ENCODE results near the gene IGFBP6.

The IGFBP6 gene

DNA sequence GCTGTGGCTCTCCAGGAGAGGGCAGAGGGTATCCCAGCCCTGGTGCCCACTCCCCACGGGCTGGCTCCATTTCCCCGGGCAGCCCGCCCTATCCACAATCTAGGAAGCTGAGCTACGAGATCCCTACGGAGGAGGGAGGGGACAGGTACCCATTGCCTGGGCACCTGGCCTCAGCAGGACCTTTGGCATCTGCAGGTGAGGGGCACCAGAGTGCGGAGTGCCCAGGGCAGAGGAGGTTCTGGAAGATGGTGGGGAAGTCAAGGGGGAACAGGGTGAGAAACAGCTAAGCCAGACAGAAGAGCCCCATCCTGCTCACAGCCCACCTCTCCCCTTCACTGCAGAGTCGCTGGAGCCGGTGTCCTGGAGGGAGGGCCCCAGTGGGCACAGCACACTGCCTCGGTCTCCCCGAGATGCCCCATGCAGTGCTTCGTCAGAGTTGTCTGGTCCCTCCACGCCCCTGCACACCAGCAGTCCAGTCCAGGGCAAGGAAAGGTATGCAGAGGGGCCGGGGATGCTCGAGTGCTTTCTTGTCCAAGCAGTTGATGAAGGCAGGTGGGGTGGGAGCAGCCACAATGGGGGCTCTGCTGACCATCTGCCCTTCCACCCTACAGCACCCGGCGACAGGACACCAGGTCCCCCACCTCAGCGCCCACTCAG, 37.3 kb upstream of the IGFBP6 start:
- no peak overlapping the region for H3K4me3 ChIP-seq (ENCODE audit: low read depth, low read length)
- TF ChIP-seq, protein P1, sequence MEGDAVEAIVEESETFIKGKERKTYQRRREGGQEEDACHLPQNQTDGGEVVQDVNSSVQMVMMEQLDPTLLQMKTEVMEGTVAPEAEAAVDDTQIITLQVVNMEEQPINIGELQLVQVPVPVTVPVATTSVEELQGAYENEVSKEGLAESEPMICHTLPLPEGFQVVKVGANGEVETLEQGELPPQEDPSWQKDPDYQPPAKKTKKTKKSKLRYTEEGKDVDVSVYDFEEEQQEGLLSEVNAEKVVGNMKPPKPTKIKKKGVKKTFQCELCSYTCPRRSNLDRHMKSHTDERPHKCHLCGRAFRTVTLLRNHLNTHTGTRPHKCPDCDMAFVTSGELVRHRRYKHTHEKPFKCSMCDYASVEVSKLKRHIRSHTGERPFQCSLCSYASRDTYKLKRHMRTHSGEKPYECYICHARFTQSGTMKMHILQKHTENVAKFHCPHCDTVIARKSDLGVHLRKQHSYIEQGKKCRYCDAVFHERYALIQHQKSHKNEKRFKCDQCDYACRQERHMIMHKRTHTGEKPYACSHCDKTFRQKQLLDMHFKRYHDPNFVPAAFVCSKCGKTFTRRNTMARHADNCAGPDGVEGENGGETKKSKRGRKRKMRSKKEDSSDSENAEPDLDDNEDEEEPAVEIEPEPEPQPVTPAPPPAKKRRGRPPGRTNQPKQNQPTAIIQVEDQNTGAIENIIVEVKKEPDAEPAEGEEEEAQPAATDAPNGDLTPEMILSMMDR (IDR thresholded peaks at IDR 0.05; ENCODE audit: low read depth, low read length), result no peak

DNA sequence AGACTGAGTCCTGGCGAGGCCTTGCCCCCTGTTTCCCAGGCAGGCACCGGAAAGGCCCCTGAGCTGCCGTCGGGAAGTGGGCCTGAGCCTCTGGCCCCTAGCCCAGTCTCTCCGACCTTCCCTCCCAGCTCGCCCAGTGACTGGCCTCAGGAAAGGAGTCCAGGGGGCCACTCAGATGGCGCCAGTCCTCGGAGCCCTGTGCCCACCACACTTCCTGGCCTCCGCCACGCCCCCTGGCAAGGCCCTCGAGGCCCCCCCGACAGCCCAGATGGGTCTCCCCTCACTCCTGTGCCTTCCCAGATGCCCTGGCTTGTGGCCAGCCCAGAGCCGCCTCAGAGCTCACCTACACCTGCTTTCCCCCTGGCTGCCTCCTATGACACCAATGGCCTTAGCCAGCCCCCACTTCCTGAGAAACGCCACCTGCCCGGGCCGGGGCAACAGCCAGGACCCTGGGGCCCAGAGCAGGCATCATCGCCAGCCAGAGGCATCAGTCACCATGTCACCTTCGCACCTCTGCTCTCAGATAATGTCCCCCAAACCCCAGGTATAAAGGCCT, 36.7 kb upstream of the IGFBP6 start:
- TF ChIP-seq, protein P1 (IDR thresholded peaks at IDR 0.05; ENCODE audit: low read depth, low read length), result no peak
- H3K4me3 ChIP-seq (ENCODE audit: low read depth, low read length), result no peak overlapping the region

DNA sequence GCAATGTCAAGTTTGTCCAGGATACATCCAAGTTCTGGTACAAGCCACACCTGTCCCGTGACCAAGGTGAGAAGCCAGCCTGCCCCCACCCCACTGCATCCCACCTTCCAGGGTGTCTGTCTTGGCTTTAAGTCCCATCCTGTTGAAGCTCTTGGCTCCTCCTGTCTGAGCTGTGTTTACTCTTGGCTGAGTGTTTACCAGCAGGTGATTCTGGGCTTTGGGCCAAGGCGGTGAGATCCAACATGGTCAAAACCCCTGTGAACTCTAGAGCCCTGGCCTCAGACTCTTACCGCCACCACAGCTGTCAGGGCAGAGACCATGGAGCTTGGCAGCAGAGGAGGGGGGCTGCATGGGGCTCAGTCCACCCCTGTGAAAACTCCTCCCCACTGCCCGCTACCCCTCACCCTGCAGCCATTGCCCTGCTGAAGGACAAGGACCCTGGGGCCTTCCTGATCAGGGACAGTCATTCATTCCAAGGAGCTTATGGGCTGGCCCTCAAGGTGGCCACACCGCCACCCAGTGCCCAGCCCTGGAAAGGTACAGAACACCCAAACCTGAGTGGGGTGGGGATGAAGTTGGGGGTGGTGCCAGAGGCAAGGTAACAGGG, 36.0 kb upstream of the IGFBP6 start:
- TF ChIP-seq, protein P1 (IDR thresholded peaks at IDR 0.05; ENCODE audit: low read depth, low read length), result no peak
- H3K4me3 ChIP-seq (ENCODE audit: low read depth, low read length), result no peak overlapping the region

DNA sequence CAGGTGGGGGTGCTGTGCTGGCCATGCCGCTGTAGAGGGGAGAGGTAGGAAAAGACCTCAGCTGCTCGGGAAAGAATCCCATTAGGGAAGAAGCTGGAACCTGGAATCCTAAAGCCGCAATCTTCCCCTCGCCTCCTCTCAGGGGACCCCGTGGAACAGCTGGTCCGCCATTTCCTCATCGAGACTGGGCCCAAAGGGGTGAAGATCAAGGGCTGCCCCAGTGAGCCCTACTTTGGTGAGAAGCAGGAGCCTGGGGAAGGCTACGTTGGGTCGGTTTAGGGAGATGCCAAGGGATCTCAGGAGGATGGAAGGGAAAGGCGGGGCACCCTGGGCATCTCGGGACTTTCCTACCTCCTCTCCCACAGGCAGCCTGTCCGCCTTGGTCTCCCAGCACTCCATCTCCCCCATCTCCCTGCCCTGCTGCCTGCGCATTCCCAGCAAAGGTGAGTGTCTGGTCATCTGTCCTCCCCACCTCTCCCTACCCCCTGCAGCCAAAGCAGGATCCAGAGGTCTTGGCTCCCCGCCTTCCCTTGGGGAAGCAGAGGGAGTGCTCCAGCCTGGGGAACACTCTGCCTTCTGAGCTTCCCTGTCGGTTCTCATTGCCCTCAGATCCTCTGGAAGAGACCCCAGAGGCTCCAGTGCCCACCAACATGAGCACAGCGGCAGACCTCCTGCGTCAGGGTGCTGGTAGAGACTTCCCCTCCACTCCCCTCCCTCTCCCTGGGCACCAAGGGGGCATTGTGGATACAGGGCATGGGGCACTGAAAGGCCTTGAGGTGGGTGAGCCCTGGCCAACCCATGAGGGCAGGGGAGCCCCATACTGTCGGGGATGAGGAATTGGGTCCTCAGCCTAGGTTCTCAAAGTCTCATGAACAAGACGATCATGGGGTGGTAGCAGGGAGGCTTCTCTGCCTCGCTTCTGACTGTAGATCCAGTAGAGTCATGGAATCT, 35.2 kb upstream of the IGFBP6 start:
- TF ChIP-seq, protein P1 (IDR thresholded peaks at IDR 0.05; ENCODE audit: low read depth, low read length), result no peak
- no peak overlapping the region for H3K4me3 ChIP-seq (ENCODE audit: low read depth, low read length)

DNA sequence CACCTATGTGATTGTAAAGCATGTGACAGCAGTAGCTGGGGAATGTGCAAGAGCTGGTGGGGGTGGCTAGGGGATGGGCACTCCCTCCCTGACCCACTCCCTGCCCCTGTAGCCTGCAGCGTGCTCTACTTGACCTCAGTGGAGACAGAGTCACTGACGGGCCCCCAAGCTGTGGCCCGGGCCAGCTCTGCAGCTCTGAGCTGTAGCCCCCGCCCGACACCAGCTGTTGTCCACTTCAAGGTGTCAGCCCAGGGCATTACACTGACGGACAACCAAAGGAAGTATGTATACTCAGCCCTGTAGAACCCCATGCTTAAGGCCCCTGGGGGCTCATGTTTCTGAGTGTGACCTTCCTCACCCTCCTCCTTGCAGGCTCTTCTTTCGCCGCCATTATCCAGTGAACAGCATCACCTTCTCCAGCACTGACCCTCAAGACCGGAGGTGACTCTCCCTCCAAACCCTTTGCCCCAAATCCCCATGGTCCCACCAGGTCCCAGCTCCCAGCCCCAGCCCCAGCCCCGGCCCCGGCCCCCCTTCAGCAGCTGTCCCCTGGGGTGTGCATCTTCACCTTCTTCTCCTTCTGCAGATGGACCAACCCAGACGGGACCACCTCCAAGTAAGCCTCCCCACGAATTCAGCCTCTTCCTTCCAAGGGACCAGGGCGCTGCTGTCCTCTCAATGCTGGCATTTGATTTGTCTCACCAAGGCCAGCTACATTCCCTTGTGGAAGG, 34.3 kb upstream of the IGFBP6 start:
- TF ChIP-seq, protein P1 (IDR thresholded peaks at IDR 0.05; ENCODE audit: low read depth, low read length), result no peak

DNA sequence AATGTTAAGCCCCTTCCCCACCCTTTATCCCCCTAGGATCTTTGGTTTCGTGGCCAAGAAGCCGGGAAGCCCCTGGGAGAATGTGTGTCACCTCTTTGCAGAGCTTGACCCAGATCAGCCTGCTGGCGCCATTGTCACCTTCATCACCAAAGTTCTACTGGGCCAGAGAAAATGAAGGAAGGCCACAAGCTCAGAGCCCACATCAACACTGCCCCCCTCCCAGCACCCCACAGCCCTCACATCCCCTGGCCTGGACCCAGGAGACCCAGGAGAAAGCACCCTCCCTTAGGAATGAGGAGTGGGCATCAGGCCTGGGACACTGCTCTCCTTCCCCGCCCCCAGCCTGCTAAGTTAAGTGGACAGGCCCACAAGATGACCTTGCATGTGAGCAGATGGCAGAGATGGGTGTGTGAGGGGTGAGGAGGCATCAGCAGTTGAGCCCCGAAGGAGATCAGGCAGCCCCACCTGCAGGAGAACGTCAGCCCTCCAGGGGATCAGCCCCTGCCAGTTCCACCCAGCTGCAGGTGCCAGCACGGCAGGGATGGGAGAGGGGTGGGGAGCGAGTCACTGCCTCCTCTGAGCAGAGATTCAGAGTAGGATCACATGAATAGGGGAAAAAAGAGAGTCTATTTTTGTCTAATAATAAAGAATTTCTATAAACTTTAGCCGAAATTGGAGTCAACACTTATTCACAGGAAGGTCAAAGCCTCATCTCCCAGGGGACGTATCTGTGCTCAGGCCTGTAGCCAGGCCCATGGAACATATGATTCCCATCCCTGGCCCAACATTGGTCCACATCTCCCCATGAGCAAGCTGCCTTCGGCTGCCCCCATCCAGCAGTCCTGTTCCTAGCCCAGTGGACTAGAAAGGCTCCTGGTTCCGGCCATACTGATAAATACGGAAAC, 33.5 kb upstream of the IGFBP6 start:
- no peak overlapping the region for H3K4me3 ChIP-seq (ENCODE audit: low read depth, low read length)
- TF ChIP-seq, protein P1 (IDR thresholded peaks at IDR 0.05; ENCODE audit: low read depth, low read length), result no peak

More for the DNA sequence above, 34.3 kb upstream of the IGFBP6 start:
- no peak overlapping the region for H3K4me3 ChIP-seq (ENCODE audit: low read depth, low read length)

Data from WI38 (cell line).